GM21423 (cell line): Measurements from ENCODE around the gene HSH2D.
"Not testable (repeated sequence)": the region's sequence is repeated elsewhere in the genome, so short reads cannot be mapped to it uniquely, and the experiment has no call there.

Experiments used
- ATAC-seq: cut with Tn5 transposase; IDR thresholded peaks from one replicate; pipeline ENCODE4 v1.9.1; 2021; ENCODE audit warnings: mild to moderate bottlenecking, moderate library complexity; ENCODE audit not compliant: unreplicated experiment

Gene HSH2D

GRCh38 chr19:16143399-16144215 lies at the start of gene HSH2D:
TSS of gene HSH2D (plus strand) at chr19:16143685. CDS start at chr19:16148751, 5,066 bp downstream.
- ATAC-seq: peak; percentile 56

GRCh38 chr19:16094360-16095070 lies 49.0 kb upstream of the HSH2D start:
- ATAC-seq: no peak

GRCh38 chr19:16095071-16095571 lies 48.4 kb upstream of the HSH2D start:
- no peak for ATAC-seq

- no peak for ATAC-seq
These were observed 47.1 kb upstream of the HSH2D start for GRCh38 chr19:16096280-16096855.

GRCh38 chr19:16098416-16098768 lies 45.1 kb upstream of the HSH2D start:
- ATAC-seq: no peak

GRCh38 chr19:16098821-16099220 lies 44.7 kb upstream of the HSH2D start:
- no peak for ATAC-seq

GRCh38 chr19:16099314-16099965 lies 44.0 kb upstream of the HSH2D start:
- ATAC-seq: not testable (repeated sequence)

GRCh38 chr19:16100524-16100923 lies 43.0 kb upstream of the HSH2D start:
- no peak for ATAC-seq

GRCh38 chr19:16104722-16105121 lies 38.8 kb upstream of the HSH2D start:
- ATAC-seq: no peak

- no peak for ATAC-seq
These were observed 37.4 kb upstream of the HSH2D start for GRCh38 chr19:16106121-16106520.

- peak; percentile 87 for ATAC-seq
These were observed 32.2 kb upstream of the HSH2D start, which contains the start of gene RAB8A for GRCh38 chr19:16111160-16111908. TSS of gene RAB8A (plus strand) at chr19:16111889. CDS start at chr19:16111902, 13 bp downstream.

GRCh38 chr19:16111909-16112752 lies 31.4 kb upstream of the HSH2D start:
- no peak for ATAC-seq

- ATAC-seq: no peak
These were observed 30.7 kb upstream of the HSH2D start for GRCh38 chr19:16112778-16113177.

GRCh38 chr19:16113727-16114126 lies 29.8 kb upstream of the HSH2D start:
- ATAC-seq: no peak

GRCh38 chr19:16115301-16116039 lies 28.0 kb upstream of the HSH2D start:
- ATAC-seq: no peak

- no peak for ATAC-seq
These were observed 27.4 kb upstream of the HSH2D start for GRCh38 chr19:16116067-16116466.

- no peak for ATAC-seq
These were observed 25.9 kb upstream of the HSH2D start for GRCh38 chr19:16117594-16118033.

- peak; percentile 82 for ATAC-seq
These were observed 24.9 kb upstream of the HSH2D start for GRCh38 chr19:16118489-16119033.
